GM12873 (cell line): ENCODE measurements around the gene PATZ1.

Experiments
- TF ChIP-seq, protein P1 (sequence below): IDR thresholded peaks from 2 replicates; pipeline ENCODE4 v1.5.1; 2012; ENCODE audit warnings: low read depth, mild to moderate bottlenecking, moderate library complexity, low read length, control low read depth; ENCODE audit not compliant: insufficient read depth; ENCODE audit errors: missing control alignments

PATZ1 gene

DNA sequence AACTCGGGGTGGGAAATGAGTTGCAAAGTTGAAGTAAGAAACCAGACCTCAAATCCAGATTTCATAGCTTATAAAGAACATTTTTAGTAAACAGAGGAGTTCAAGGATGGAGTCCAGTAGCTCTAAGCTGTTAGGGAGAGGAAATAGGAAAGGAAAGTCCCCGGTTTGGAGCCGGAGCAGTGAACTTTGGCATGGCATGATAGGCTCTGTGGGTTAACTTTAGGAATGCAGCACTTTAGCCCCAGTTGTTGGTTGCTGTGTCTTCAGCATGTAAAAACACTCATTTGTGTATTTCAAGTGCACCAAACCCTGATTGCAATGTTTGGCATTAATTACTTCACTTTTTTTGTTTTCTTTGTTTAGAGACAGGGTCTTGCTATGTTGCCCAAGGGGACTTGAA, 45.2 kb downstream of the PATZ1 start:
- TF ChIP-seq, protein P1, sequence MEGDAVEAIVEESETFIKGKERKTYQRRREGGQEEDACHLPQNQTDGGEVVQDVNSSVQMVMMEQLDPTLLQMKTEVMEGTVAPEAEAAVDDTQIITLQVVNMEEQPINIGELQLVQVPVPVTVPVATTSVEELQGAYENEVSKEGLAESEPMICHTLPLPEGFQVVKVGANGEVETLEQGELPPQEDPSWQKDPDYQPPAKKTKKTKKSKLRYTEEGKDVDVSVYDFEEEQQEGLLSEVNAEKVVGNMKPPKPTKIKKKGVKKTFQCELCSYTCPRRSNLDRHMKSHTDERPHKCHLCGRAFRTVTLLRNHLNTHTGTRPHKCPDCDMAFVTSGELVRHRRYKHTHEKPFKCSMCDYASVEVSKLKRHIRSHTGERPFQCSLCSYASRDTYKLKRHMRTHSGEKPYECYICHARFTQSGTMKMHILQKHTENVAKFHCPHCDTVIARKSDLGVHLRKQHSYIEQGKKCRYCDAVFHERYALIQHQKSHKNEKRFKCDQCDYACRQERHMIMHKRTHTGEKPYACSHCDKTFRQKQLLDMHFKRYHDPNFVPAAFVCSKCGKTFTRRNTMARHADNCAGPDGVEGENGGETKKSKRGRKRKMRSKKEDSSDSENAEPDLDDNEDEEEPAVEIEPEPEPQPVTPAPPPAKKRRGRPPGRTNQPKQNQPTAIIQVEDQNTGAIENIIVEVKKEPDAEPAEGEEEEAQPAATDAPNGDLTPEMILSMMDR = no peak

- TF ChIP-seq, protein P1 = no peak
Observed at GRCh38 chr22:31295831-31296657, 50.1 kb downstream of the PATZ1 start.

GRCh38 chr22:31295360-31295759, 50.8 kb downstream of the PATZ1 start:
- TF ChIP-seq, protein P1 = no peak

DNA sequence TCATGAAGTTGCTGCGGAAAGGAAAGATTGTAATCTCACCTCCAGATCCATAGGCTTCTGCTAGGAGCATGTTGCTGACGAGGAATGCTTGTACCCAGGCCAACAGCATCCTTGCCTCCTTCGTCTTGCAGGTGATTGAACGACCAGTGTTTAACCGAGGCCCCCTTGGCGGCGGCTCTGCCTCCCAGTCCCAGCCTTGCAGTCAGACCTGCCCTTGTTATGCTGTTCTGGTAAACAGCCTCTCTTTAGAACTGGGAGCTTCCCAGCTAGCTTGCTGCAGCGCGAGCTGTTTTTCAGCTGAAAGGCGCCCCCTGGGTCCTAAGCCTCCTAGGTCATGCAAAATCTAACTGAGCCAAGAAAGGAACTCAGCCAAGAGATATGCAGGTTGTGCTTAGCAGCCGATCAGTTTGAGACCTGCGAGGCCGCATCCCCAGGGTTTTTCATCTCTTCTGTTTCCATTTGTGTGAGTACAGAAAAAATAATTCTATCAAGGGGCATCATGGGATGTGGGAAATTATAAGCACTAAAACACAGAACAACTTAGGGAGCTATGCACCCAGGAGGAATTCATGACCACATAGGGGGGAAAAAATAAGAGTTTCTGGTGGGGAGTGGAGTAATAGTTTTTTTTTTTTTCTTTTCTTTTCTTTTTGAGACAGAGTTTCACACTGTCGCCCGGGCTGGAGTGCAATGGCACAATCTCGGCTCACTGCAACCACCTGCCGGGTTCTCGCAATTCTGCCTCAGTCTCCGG, 53.7 kb downstream of the PATZ1 start, which contains the start of gene PIK3IP1:
Gene PIK3IP1 (minus strand): TSS at position 253 of the 754 bp plus-strand sequence. CDS start 144 bp downstream, at position 109.
- TF ChIP-seq, protein P1 = peak; percentile 64

GRCh38 chr22:31291481-31292235, 54.5 kb downstream of the PATZ1 start:
- TF ChIP-seq, protein P1 = no peak

- TF ChIP-seq, protein P1 = no peak
Observed at GRCh38 chr22:31290494-31291471, 55.4 kb downstream of the PATZ1 start.
